ENCODE measurements around the gene MCF2L2. TPM values are rescaled to one million over a fixed set of nuclear protein-coding genes. Genes with fewer than 3 reads are reported as not detected.

Gene MCF2L2
- total RNA-seq, 1 experiment from 2014 or later = 12.2 TPM

GRCh38 chr3:183317886-183318865 lies 110.2 kb downstream of the MCF2L2 start:
- Histone ChIP-seq H3K4me3 (ENCODE audit: low read length) (no peak overlapping the region), H3K27me3 (ENCODE audit: low read length) (no peaks in the 10 kb centered on the region), H3K4me2 (ENCODE audit: low read depth, low read length, poor library complexity, severe bottlenecking) (no peak overlapping the region), H3K9me3 (ENCODE audit: low read length) (no peaks in the 10 kb centered on the region), H2AFZ (ENCODE audit: low read length) (no peak overlapping the region), H3K9me2 (replicated peaks; ENCODE audit: insufficient read depth, low read length) (no peaks in the 10 kb centered on the region), H4K20me1 (ENCODE audit: insufficient read depth, low read depth, low read length) (no peaks in the 10 kb centered on the region), H3K27ac (ENCODE audit: low read length) (no peak overlapping the region), H3K9ac (ENCODE audit: low read length) (no peak overlapping the region), H3K36me3 (ENCODE audit: insufficient read depth, low read length) (no peaks in the 10 kb centered on the region), H3K4me1 (ENCODE audit: low read length) (peaks cover 6% of the 10 kb centered on the region; the same call in 1 of the 2 replicates), H3K79me2 (ENCODE audit: low read length) (no peaks in the 10 kb centered on the region)
- DNase-seq = no peak

GRCh38 chr3:183317271-183317670 lies 111.1 kb downstream of the MCF2L2 start:
- Histone ChIP-seq H3K9ac (ENCODE audit: low read length) (no peak overlapping the region), H3K4me1 (ENCODE audit: low read length) (peaks cover 12% of the 10 kb centered on the region), H3K9me2 (replicated peaks; ENCODE audit: insufficient read depth, low read length) (no peaks in the 10 kb centered on the region), H3K9me3 (ENCODE audit: low read length) (no peaks in the 10 kb centered on the region), H4K20me1 (ENCODE audit: insufficient read depth, low read depth, low read length) (no peaks in the 10 kb centered on the region), H3K27ac (ENCODE audit: low read length) (no peak overlapping the region), H3K36me3 (ENCODE audit: insufficient read depth, low read length) (no peaks in the 10 kb centered on the region), H3K4me3 (ENCODE audit: low read length) (no peak overlapping the region), H2AFZ (ENCODE audit: low read length) (no peak overlapping the region), H3K79me2 (ENCODE audit: low read length) (no peaks in the 10 kb centered on the region), H3K27me3 (ENCODE audit: low read length) (no peaks in the 10 kb centered on the region), H3K4me2 (ENCODE audit: low read depth, low read length, poor library complexity, severe bottlenecking) (no peak overlapping the region)
- no peak for DNase-seq

- Histone ChIP-seq H3K4me2 (ENCODE audit: low read depth, low read length, poor library complexity, severe bottlenecking) (no peak overlapping the region), H3K4me3 (ENCODE audit: low read length) (no peak overlapping the region), H4K20me1 (ENCODE audit: insufficient read depth, low read depth, low read length) (no peaks in the 10 kb centered on the region), H3K9me2 (replicated peaks; ENCODE audit: insufficient read depth, low read length) (no peaks in the 10 kb centered on the region), H3K27ac (ENCODE audit: low read length) (no peak overlapping the region), H3K79me2 (ENCODE audit: low read length) (no peaks in the 10 kb centered on the region), H3K27me3 (ENCODE audit: low read length) (no peaks in the 10 kb centered on the region), H3K4me1 (ENCODE audit: low read length) (peaks cover 13% of the 10 kb centered on the region), H3K9ac (ENCODE audit: low read length) (no peak overlapping the region), H3K9me3 (ENCODE audit: low read length) (no peaks in the 10 kb centered on the region), H2AFZ (ENCODE audit: low read length) (no peak overlapping the region), H3K36me3 (ENCODE audit: insufficient read depth, low read length) (no peaks in the 10 kb centered on the region)
- DNase-seq = no peak
These were observed 112.7 kb downstream of the MCF2L2 start for GRCh38 chr3:183315739-183316138.

GRCh38 chr3:183313764-183314163 lies 114.7 kb downstream of the MCF2L2 start:
- H3K9me3 ChIP-seq (ENCODE audit: low read length) = no peaks in the 10 kb centered on the region
- H3K9ac ChIP-seq (ENCODE audit: low read length) = no peak overlapping the region
- DNase-seq = no peak
- H3K79me2 ChIP-seq (ENCODE audit: low read length) = no peaks in the 10 kb centered on the region
- no peak overlapping the region for H2AFZ ChIP-seq (ENCODE audit: low read length)
- H3K9me2 ChIP-seq (replicated peaks; ENCODE audit: insufficient read depth, low read length) = no peaks in the 10 kb centered on the region
- H3K4me1 ChIP-seq (ENCODE audit: low read length) = peaks cover 13% of the 10 kb centered on the region
- H4K20me1 ChIP-seq (ENCODE audit: insufficient read depth, low read depth, low read length) = no peaks in the 10 kb centered on the region
- H3K27ac ChIP-seq (ENCODE audit: low read length) = no peak overlapping the region
- H3K4me2 ChIP-seq (ENCODE audit: low read depth, low read length, poor library complexity, severe bottlenecking) = no peak overlapping the region
- no peak overlapping the region for H3K4me3 ChIP-seq (ENCODE audit: low read length)
- no peaks in the 10 kb centered on the region for H3K27me3 ChIP-seq (ENCODE audit: low read length)
- peaks cover 4% of the 10 kb centered on the region; the same call in 1 of the 2 replicates for H3K36me3 ChIP-seq (ENCODE audit: insufficient read depth, low read length)

GRCh38 chr3:183313351-183313750 lies 115.1 kb downstream of the MCF2L2 start:
- Histone ChIP-seq H3K9ac (ENCODE audit: low read length) (no peak overlapping the region), H3K36me3 (ENCODE audit: insufficient read depth, low read length) (peaks cover 4% of the 10 kb centered on the region; the same call in 1 of the 2 replicates), H3K4me1 (ENCODE audit: low read length) (peaks cover 13% of the 10 kb centered on the region), H4K20me1 (ENCODE audit: insufficient read depth, low read depth, low read length) (no peaks in the 10 kb centered on the region), H3K27me3 (ENCODE audit: low read length) (no peaks in the 10 kb centered on the region), H3K27ac (ENCODE audit: low read length) (no peak overlapping the region), H3K4me3 (ENCODE audit: low read length) (no peak overlapping the region), H2AFZ (ENCODE audit: low read length) (no peak overlapping the region), H3K4me2 (ENCODE audit: low read depth, low read length, poor library complexity, severe bottlenecking) (no peak overlapping the region), H3K9me3 (ENCODE audit: low read length) (no peaks in the 10 kb centered on the region), H3K79me2 (ENCODE audit: low read length) (no peaks in the 10 kb centered on the region), H3K9me2 (replicated peaks; ENCODE audit: insufficient read depth, low read length) (no peaks in the 10 kb centered on the region)
- DNase-seq = no peak

GRCh38 chr3:183312433-183312832 lies 116.0 kb downstream of the MCF2L2 start:
- DNase-seq = no peak
- no peak overlapping the region for H2AFZ ChIP-seq (ENCODE audit: low read length)
- peaks cover 4% of the 10 kb centered on the region; the same call in 1 of the 2 replicates for H3K36me3 ChIP-seq (ENCODE audit: insufficient read depth, low read length)
- H3K9me3 ChIP-seq (ENCODE audit: low read length) = no peaks in the 10 kb centered on the region
- H3K4me2 ChIP-seq (ENCODE audit: low read depth, low read length, poor library complexity, severe bottlenecking) = no peak overlapping the region
- no peaks in the 10 kb centered on the region for H3K27me3 ChIP-seq (ENCODE audit: low read length)
- H3K9ac ChIP-seq (ENCODE audit: low read length) = no peak overlapping the region
- peaks cover 12% of the 10 kb centered on the region for H3K4me1 ChIP-seq (ENCODE audit: low read length)
- H3K79me2 ChIP-seq (ENCODE audit: low read length) = no peaks in the 10 kb centered on the region
- H3K27ac ChIP-seq (ENCODE audit: low read length) = no peak overlapping the region
- no peaks in the 10 kb centered on the region for H4K20me1 ChIP-seq (ENCODE audit: insufficient read depth, low read depth, low read length)
- no peak overlapping the region for H3K4me3 ChIP-seq (ENCODE audit: low read length)
- H3K9me2 ChIP-seq (replicated peaks; ENCODE audit: insufficient read depth, low read length) = no peaks in the 10 kb centered on the region

- no peak overlapping the region for H3K27ac ChIP-seq (ENCODE audit: low read length)
- H3K9ac ChIP-seq (ENCODE audit: low read length) = no peak overlapping the region
- no peak overlapping the region for H2AFZ ChIP-seq (ENCODE audit: low read length)
- no peaks in the 10 kb centered on the region for H3K9me3 ChIP-seq (ENCODE audit: low read length)
- H4K20me1 ChIP-seq (ENCODE audit: insufficient read depth, low read depth, low read length) = no peaks in the 10 kb centered on the region
- peaks cover 21% of the 10 kb centered on the region for H3K4me1 ChIP-seq (ENCODE audit: low read length)
- H3K27me3 ChIP-seq (ENCODE audit: low read length) = no peaks in the 10 kb centered on the region
- H3K4me2 ChIP-seq (ENCODE audit: low read depth, low read length, poor library complexity, severe bottlenecking) = no peak overlapping the region
- no peak for DNase-seq
- no peak overlapping the region for H3K4me3 ChIP-seq (ENCODE audit: low read length)
- peaks cover 4% of the 10 kb centered on the region; the same call in 1 of the 2 replicates for H3K36me3 ChIP-seq (ENCODE audit: insufficient read depth, low read length)
- no peaks in the 10 kb centered on the region for H3K79me2 ChIP-seq (ENCODE audit: low read length)
- no peaks in the 10 kb centered on the region for H3K9me2 ChIP-seq (replicated peaks; ENCODE audit: insufficient read depth, low read length)
These were observed 117.5 kb downstream of the MCF2L2 start for GRCh38 chr3:183310936-183311335.

GRCh38 chr3:183309276-183309675 lies 119.1 kb downstream of the MCF2L2 start:
- Histone ChIP-seq H3K4me2 (ENCODE audit: low read depth, low read length, poor library complexity, severe bottlenecking) (no peak overlapping the region), H3K27me3 (ENCODE audit: low read length) (no peaks in the 10 kb centered on the region), H3K9ac (ENCODE audit: low read length) (no peak overlapping the region), H3K4me1 (ENCODE audit: low read length) (peaks cover 29% of the 10 kb centered on the region), H4K20me1 (ENCODE audit: insufficient read depth, low read depth, low read length) (no peaks in the 10 kb centered on the region), H2AFZ (ENCODE audit: low read length) (no peak overlapping the region), H3K9me3 (ENCODE audit: low read length) (no peaks in the 10 kb centered on the region), H3K9me2 (replicated peaks; ENCODE audit: insufficient read depth, low read length) (no peaks in the 10 kb centered on the region), H3K27ac (ENCODE audit: low read length) (no peak overlapping the region), H3K36me3 (ENCODE audit: insufficient read depth, low read length) (peaks cover 4% of the 10 kb centered on the region; the same call in 1 of the 2 replicates), H3K4me3 (ENCODE audit: low read length) (no peak overlapping the region), H3K79me2 (ENCODE audit: low read length) (no peaks in the 10 kb centered on the region)
- no peak for DNase-seq
